ENCODE results near the gene RPL13.
"Not testable (repeated sequence)": the region's sequence is repeated elsewhere in the genome, so short reads cannot be mapped to it uniquely, and the experiment has no call there.

The RPL13 gene

GRCh38 chr16:89562939-89563338 lies 2.5 kb downstream of the RPL13 start:
- peak; percentile 75 for DNase-seq (ENCODE audit: low read depth, low spot score)

- DNase-seq (ENCODE audit: low read depth, low spot score) = no peak
Measured at GRCh38 chr16:89563639-89564392, 3.3 kb downstream of the RPL13 start.

GRCh38 chr16:89564476-89565255 lies 4.2 kb downstream of the RPL13 start:
- no peak for DNase-seq (ENCODE audit: low read depth, low spot score)

GRCh38 chr16:89565256-89565505 lies 4.7 kb downstream of the RPL13 start:
- no peak for DNase-seq (ENCODE audit: low read depth, low spot score)

GRCh38 chr16:89565506-89566372 lies 5.3 kb downstream of the RPL13 start:
- DNase-seq (ENCODE audit: low read depth, low spot score) = no peak

- DNase-seq (ENCODE audit: low read depth, low spot score) = no peak
Measured at GRCh38 chr16:89567656-89568594, 7.4 kb downstream of the RPL13 start.

GRCh38 chr16:89569506-89570341 lies 9.2 kb downstream of the RPL13 start:
- DNase-seq (ENCODE audit: low read depth, low spot score) = no peak

- no peak for DNase-seq (ENCODE audit: low read depth, low spot score)
Measured at GRCh38 chr16:89570342-89570923, 10.0 kb downstream of the RPL13 start.

- not testable (repeated sequence) for DNase-seq (ENCODE audit: low read depth, low spot score)
Measured at GRCh38 chr16:89570983-89571598, 10.6 kb downstream of the RPL13 start.

GRCh38 chr16:89571636-89572035 lies 11.2 kb downstream of the RPL13 start:
- no peak for DNase-seq (ENCODE audit: low read depth, low spot score)

- no peak for DNase-seq (ENCODE audit: low read depth, low spot score)
Measured at GRCh38 chr16:89572073-89572484, 11.6 kb downstream of the RPL13 start.

GRCh38 chr16:89572485-89573205 lies 12.2 kb downstream of the RPL13 start:
- no peak for DNase-seq (ENCODE audit: low read depth, low spot score)

GRCh38 chr16:89573826-89574680 lies 13.6 kb downstream of the RPL13 start:
- no peak for DNase-seq (ENCODE audit: low read depth, low spot score)

GRCh38 chr16:89574681-89575246 lies 14.3 kb downstream of the RPL13 start:
- DNase-seq (ENCODE audit: low read depth, low spot score) = no peak

- no peak for DNase-seq (ENCODE audit: low read depth, low spot score)
Measured at GRCh38 chr16:89575247-89576152, 15.0 kb downstream of the RPL13 start, which contains the start of gene CPNE7. TSS of gene CPNE7 (plus strand) at chr16:89575758. CDS start at chr16:89575898, 140 bp downstream.
